DMS 273 (cell line): ENCODE measurements around the gene CRMP1.

ENCODE experiments used
- DNase-seq: peaks from one replicate; lab custom pipeline; 2025; ENCODE audit not compliant: unreplicated experiment; lab: John Stamatoyannopoulos, UW

Gene CRMP1

GRCh38 chr4:5921101-5921980 lies 28.5 kb upstream of the CRMP1 start:
- DNase-seq = no peak

GRCh38 chr4:5919571-5919970 lies 26.7 kb upstream of the CRMP1 start:
- no peak for DNase-seq

GRCh38 chr4:5919044-5919443 lies 26.2 kb upstream of the CRMP1 start:
- DNase-seq = no peak

- no peak for DNase-seq
Measured at GRCh38 chr4:5918331-5918985, 25.6 kb upstream of the CRMP1 start.

- no peak for DNase-seq
Measured at GRCh38 chr4:5917672-5918071, 24.8 kb upstream of the CRMP1 start.

GRCh38 chr4:5916229-5916628 lies 23.3 kb upstream of the CRMP1 start:
- no peak for DNase-seq

GRCh38 chr4:5913454-5913853 lies 20.6 kb upstream of the CRMP1 start:
- no peak for DNase-seq

GRCh38 chr4:5912614-5913019 lies 19.7 kb upstream of the CRMP1 start:
- peak; percentile 81 for DNase-seq

- no peak for DNase-seq
Measured at GRCh38 chr4:5908876-5909427, 16.1 kb upstream of the CRMP1 start.

- no peak for DNase-seq
Measured at GRCh38 chr4:5906191-5906590, 13.3 kb upstream of the CRMP1 start.

GRCh38 chr4:5905714-5906113 lies 12.8 kb upstream of the CRMP1 start:
- DNase-seq = no peak

- no peak for DNase-seq
Measured at GRCh38 chr4:5900844-5901243, 8.0 kb upstream of the CRMP1 start.

- no peak for DNase-seq
Measured at GRCh38 chr4:5899881-5900280, 7.0 kb upstream of the CRMP1 start.

GRCh38 chr4:5899396-5899795 lies 6.5 kb upstream of the CRMP1 start:
- no peak for DNase-seq

GRCh38 chr4:5897674-5898073 lies 4.8 kb upstream of the CRMP1 start:
- no peak for DNase-seq

GRCh38 chr4:5895287-5895686 lies 2.4 kb upstream of the CRMP1 start:
- DNase-seq = peak; percentile 8

GRCh38 chr4:5894266-5894665 lies 1.4 kb upstream of the CRMP1 start:
- peak; percentile 57 for DNase-seq

GRCh38 chr4:5893591-5893990 lies 705 bp upstream of the CRMP1 start:
- DNase-seq = peak; percentile 42

- peak; percentile 61 for DNase-seq
Measured at GRCh38 chr4:5892323-5893003, 423 bp downstream of the CRMP1 start.

GRCh38 chr4:5891563-5892322 lies 1.1 kb downstream of the CRMP1 start:
- peak; percentile 28 for DNase-seq
